HepG2 (cell line): Measurements from ENCODE around the gene HEATR1. TPM values are rescaled to one million over a fixed set of nuclear protein-coding genes. Genes with fewer than 3 reads are reported as not detected.

ENCODE experiments used
- ATAC-seq: fragments of 200-7000 bp; cut with Tn5 transposase; 3 replicates; pipeline ENCODE4 v1.9.1; 2020; ENCODE audit warnings: mild to moderate bottlenecking, moderate library complexity
- BruUV-seq: library from RNA; stranded (reverse); fragments of 400-500 nt; replicated peaks from 2 replicates; lab custom pipeline; 2021; lab: Mats Ljungman, UMichigan
- CTCF ChIA-PET: fragments of 300-600 bp; formaldehyde crosslinking; extraction: SDS; loops from one replicate; lab custom pipeline; 2021; ENCODE audit warnings: low total read pairs, inconsistent platforms, low intra/inter-chr PET ratio; lab: Yijun Ruan, JAX
- POLR2A ChIA-PET: fragments of 350-600 bp; sonication (Branson Sonifier 250); formaldehyde crosslinking; loops from one replicate; lab custom pipeline; 2020; ENCODE audit warnings: antibody characterized with exemption, inconsistent platforms; lab: Yijun Ruan, JAX
- DNase-seq: peaks from one replicate; pipeline ENCODE4 v3.0.0-alpha.2; 2015; ENCODE audit warnings: low spot score
- FAIRE-seq: peaks from 3 replicates; lab custom pipeline; 2011; peaks lifted over from hg19 to GRCh38; lab: Jason Lieb, UNC
- H2AFZ ChIP-seq: one replicate; pipeline ENCODE4 v1.6.1; 2011; ENCODE audit warnings: low read length, inconsistent platforms
- H3K27ac ChIP-seq: fragments of 300-600 bp; 3 replicates; pipeline ENCODE4 v1.8.0; 2011; ENCODE audit warnings: mixed run types, mild to moderate bottlenecking, mixed read lengths, low read length, inconsistent platforms; ENCODE audit not compliant: insufficient read depth; ENCODE audit errors: extremely low read length
- H3K27me3 ChIP-seq, 2 experiments: fragments of 200-600 bp in 1 of 2; 2 replicates in 1 of 2; 3 replicates in 1 of 2; pipeline versions ENCODE4 v1.6.0 to v1.8.0; 2011; ENCODE audit warnings: low read length in 2 of 2, mild to moderate bottlenecking in 2 of 2, moderate library complexity in 2 of 2, inconsistent platforms in 1 of 2; ENCODE audit not compliant: insufficient read depth in 2 of 2, control insufficient read depth in 1 of 2
- H3K36me3 ChIP-seq, 2 experiments: fragments of 200-600 bp in 1 of 2; replicated peaks in 1 of 2; 2 replicates in 1 of 2; 3 replicates in 1 of 2; pipeline versions ENCODE4 v1.5.1 to v1.8.0; 2011; ENCODE audit warnings: low read length in 2 of 2, inconsistent platforms in 1 of 2; ENCODE audit not compliant: insufficient read depth in 2 of 2, control insufficient read depth in 1 of 2
- H3K4me1 ChIP-seq: 2 replicates; pipeline ENCODE4 v1.5.1; 2012; ENCODE audit warnings: low read length, inconsistent platforms; ENCODE audit not compliant: insufficient read depth
- H3K4me2 ChIP-seq: 2 replicates; pipeline ENCODE4 v1.6.0; 2011; ENCODE audit warnings: low read depth, low read length, inconsistent platforms
- H3K4me3 ChIP-seq, 3 experiments: fragments of 200-600 bp in 1 of 3; sonication (generic), shearing (Covaris generic) in 1 of 3; replicated peaks in 1 of 3; 2 replicates each; pipeline ENCODE4 v1.5.1; 2011 to 2016; ENCODE audit warnings: low read length in 3 of 3, inconsistent platforms in 2 of 3, low read depth in 2 of 3, mild to moderate bottlenecking in 2 of 3, control low read depth in 1 of 3, mixed read lengths in 1 of 3; ENCODE audit not compliant: insufficient read depth in 1 of 3
- H3K79me2 ChIP-seq: one replicate; pipeline ENCODE4 v1.6.1; 2011; ENCODE audit warnings: low read length, inconsistent platforms; ENCODE audit not compliant: insufficient read depth
- H3K9ac ChIP-seq: 2 replicates; pipeline ENCODE4 v1.6.0; 2011; ENCODE audit warnings: mild to moderate bottlenecking, low read depth, low read length, inconsistent platforms; ENCODE audit not compliant: insufficient read depth
- H3K9me3 ChIP-seq: 2 replicates; pipeline ENCODE4 v1.5.1; 2012; ENCODE audit warnings: mild to moderate bottlenecking, low read length
- H4K20me1 ChIP-seq: 2 replicates; pipeline ENCODE4 v1.6.0; 2011; ENCODE audit warnings: inconsistent platforms, mild to moderate bottlenecking, low read length, moderate library complexity; ENCODE audit not compliant: insufficient read depth
- AKAP8 ChIP-seq: sonication (generic); formaldehyde crosslinking; IDR thresholded peaks from 2 replicates; pipeline ENCODE4 v1.5.1; 2020; ENCODE audit warnings: mild to moderate bottlenecking, missing genetic modification reagents
- ASH2L ChIP-seq: fragments of 300-600, 200-600 bp; sonication (generic); IDR thresholded peaks from 2 replicates; pipeline ENCODE4 v1.7.0; 2017; ENCODE audit warnings: low read depth, mild to moderate bottlenecking, moderate library complexity, mixed read lengths, low read length; ENCODE audit not compliant: insufficient read length
- PHF8 ChIP-seq: sonication (generic); formaldehyde crosslinking; IDR thresholded peaks from 2 replicates; pipeline ENCODE4 v1.5.0; 2020; ENCODE audit warnings: missing genetic modification reagents
- PRDM10 ChIP-seq: sonication (generic); formaldehyde crosslinking; IDR thresholded peaks from 2 replicates; pipeline ENCODE4 v1.4.0; 2020; ENCODE audit warnings: low read depth, missing genetic modification reagents
- ZKSCAN5 ChIP-seq: sonication (generic); formaldehyde crosslinking; IDR thresholded peaks from 2 replicates; pipeline ENCODE4 v1.5.1; 2020; ENCODE audit warnings: mild to moderate bottlenecking, missing genetic modification reagents
- ZNF639 ChIP-seq: conservative IDR thresholded peaks from 2 replicates; pipeline ENCODE4 v1.6.1; 2018; ENCODE audit warnings: missing genetic modification reagents
- WGBS: methylation state at CpG from one replicate; pipeline ENCODE4 v1.1.6; 2017; ENCODE audit warnings: low lambda C conversion rate; 5-methylcytosine and 5-hydroxymethylcytosine counted together
- in situ Hi-C: cut with HindIII; loops from 2 replicates; pipeline ENCODE4 v1.10.0; 2017; ENCODE audit warnings: low pct_unique_long_range_greater_than_20kb; ENCODE audit not compliant: extremely low pct_ligation_motif_present
- intact Hi-C: fragments of 100-400 bp; cut with micrococcal nuclease; formaldehyde crosslinking; loops from one replicate; pipeline ENCODE4 v1.10.0; 2022; ENCODE audit not compliant: unreplicated experiment
- polyA plus RNA-seq, 8 experiments: library from polyadenylated mRNA; depleted of rRNA in 3 of 8; stranded (reverse) in 7 of 8; unstranded in 1 of 8; fragments of >200 nt; fragmentation: Illumina TruSeq in 4 of 8; extraction: Trizol in 4 of 8; gene quantifications; 2 replicates each; pipeline versions ENCODE4 v1.2.1 to v1.2.3, GENCODE V29; 2011 to 2016; ENCODE audit warnings: low read depth in 4 of 8, missing spikeins in 1 of 8, mixed read lengths in 1 of 8; ENCODE audit not compliant: insufficient read depth in 1 of 8
- total RNA-seq, 5 experiments: library from RNA; depleted of rRNA; stranded (reverse); fragments of >200 nt; fragmentation: Illumina TruSeq; extraction: Trizol; gene quantifications; 2 replicates each; pipeline ENCODE4 v1.2.3, GENCODE V29; 2016; ENCODE audit warnings: low read depth in 1 of 5

The HEATR1 gene
- total and polyA plus RNA-seq, 2 of the 13 experiments (the other 11 are each of a cell fraction or from before 2014, with no cell fraction given), result 10.2 to 45.8 TPM

- ChIA-PET POLR2A (interaction anchor here (1.3 to 1.6 kb wide), 2 partner anchors 13 to 15 kb away, joined by 3 read pairs; partner anchors contain the start of gene LGALS8), CTCF (no interaction called here)
- intact Hi-C loops, result no loop called here
- in situ Hi-C loops, result no loop called here
- H3K9ac ChIP-seq, result no peak overlapping the region
- BruUV-seq, result no TSS peak
- no peak overlapping the region for H3K4me2 ChIP-seq
- no peaks in the 10 kb centered on the region for H4K20me1 ChIP-seq
- H3K4me1 ChIP-seq, result peaks cover 72% of the 10 kb centered on the region
- TF ChIP-seq ZNF639 (CRISPR knock-in tag) (no peak), ZKSCAN5 (CRISPR knock-in tag) (no peak), AKAP8 (CRISPR knock-in tag) (no peak), ASH2L (no peak), PHF8 (CRISPR knock-in tag) (no peak), PRDM10 (CRISPR knock-in tag) (no peak)
- H3K27ac ChIP-seq, result no peak overlapping the region
- H3K27me3 ChIP-seq, result no peaks in the 10 kb centered on the region
- DNase-seq (no peak), FAIRE-seq (no peak), ATAC-seq (no peak)
- no peaks in the 10 kb centered on the region for H3K79me2 ChIP-seq
- H3K4me3 ChIP-seq, result no peak overlapping the region
- H2AFZ ChIP-seq, result no peak overlapping the region
- H3K9me3 ChIP-seq, result no peaks in the 10 kb centered on the region
- no peaks in the 10 kb centered on the region for H3K36me3 ChIP-seq
- 82% methylated on average over 6 of the region's 6 CpGs for WGBS
These were observed 95.7 kb downstream of the HEATR1 start for GRCh38 chr1:236508593-236509027.
